ENCODE measurements around the gene DNM1L. TPM values are rescaled to one million over a fixed set of nuclear protein-coding genes. Genes with fewer than 3 reads are reported as not detected.

Gene DNM1L
- total and polyA plus RNA-seq, 2 donors (not counting 3 experiments of a cell fraction or from before 2014, with no cell fraction given), result 24.6 to 103 TPM

DNA sequence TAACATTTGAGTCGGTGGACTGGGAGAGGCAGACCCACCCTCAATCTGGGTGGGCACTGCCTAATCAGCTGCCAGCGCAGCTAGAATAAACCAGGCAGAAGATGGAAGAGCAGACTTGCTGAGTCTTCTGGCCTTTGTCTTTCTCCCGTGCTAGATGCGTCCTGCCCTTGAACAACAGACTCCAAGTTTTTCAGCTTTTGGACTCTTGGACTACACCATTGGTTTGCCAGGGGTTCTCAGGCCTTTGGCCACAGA lies 27.2 kb upstream of the DNM1L start:
- dilution Hi-C loops (cut with MboI; ENCODE audit: extremely low pct_ligation_motif_present, low sequenced_read_pairs) (no loop called here), intact Hi-C loops (cut with micrococcal nuclease) (loop anchor here (10.0 kb wide), 1 partner anchor 167 kb away; no protein-coding TSS in a partner anchor)
- Histone ChIP-seq H3K9me1 (replicated peaks; ENCODE audit: control insufficient read depth, extremely low read depth, insufficient read depth, low read length) (no peaks in the 10 kb centered on the region), H2AFZ (ENCODE audit: low read depth, low read length) (no peak overlapping the region), H4K20me1 (replicated peaks; ENCODE audit: control insufficient read depth, extremely low read depth, insufficient read depth, low read length) (no peaks in the 10 kb centered on the region), H3K9me3 (replicated peaks; ENCODE audit: control insufficient read depth, insufficient read depth, low read length) (no peaks in the 10 kb centered on the region), H3K9ac (replicated peaks; ENCODE audit: extremely low read depth, insufficient read depth, low read length) (no peak overlapping the region), H3K4me1 (ENCODE audit: control insufficient read depth, extremely low read depth, insufficient read depth, low read length) (peaks cover 12% of the 10 kb centered on the region), H3K79me2 (ENCODE audit: control insufficient read depth, insufficient read depth, low read length) (no peaks in the 10 kb centered on the region), H3K36me3 (ENCODE audit: control insufficient read depth in 2 of 2, extremely low read depth in 1 of 2, insufficient read depth in 2 of 2, low read length in 2 of 2) (no peaks in the 10 kb centered on the region), H3K27me3 (ENCODE audit: control insufficient read depth in 2 of 2, insufficient read depth in 2 of 2, low read length in 2 of 2) (no peaks in the 10 kb centered on the region), H3K4me3 (replicated peaks in 1 of 3; ENCODE audit: insufficient read depth in 1 of 3, low read depth in 1 of 3, low read length in 3 of 3) (no peak overlapping the region), H3K4me2 (ENCODE audit: insufficient read depth, low read length) (no peak overlapping the region), H3K27ac (ENCODE audit: insufficient read depth, low read depth, low read length) (no peak overlapping the region)
- ChIA-PET CTCF (no interaction called here), POLR2A (no interaction called here)
- DNase-seq (ENCODE audit: low read depth, low spot score) (no peak), FAIRE-seq (no peak)
- TF ChIP-seq, protein P1, sequence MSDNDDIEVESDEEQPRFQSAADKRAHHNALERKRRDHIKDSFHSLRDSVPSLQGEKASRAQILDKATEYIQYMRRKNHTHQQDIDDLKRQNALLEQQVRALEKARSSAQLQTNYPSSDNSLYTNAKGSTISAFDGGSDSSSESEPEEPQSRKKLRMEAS (IDR thresholded peaks at IDR 0.05; ENCODE audit: insufficient read depth, insufficient read length), result no peak
- TF ChIP-seq FOS (IDR thresholded peaks at IDR 0.05; ENCODE audit: borderline replicate concordance, insufficient read depth, low read length), result no peak
- TF ChIP-seq EZH2 (IDR thresholded peaks at IDR 0.05; ENCODE audit: borderline replicate concordance, low read depth, low read length, severe bottlenecking), result no peak
- no peak for TF ChIP-seq POLR2A (IDR thresholded peaks at IDR 0.05; ENCODE audit: low read depth, low read length)
- no peak for TF ChIP-seq GATA2 (IDR thresholded peaks at IDR 0.05; ENCODE audit: insufficient read depth, insufficient read length, low read depth, low read length)
- no peak for TF ChIP-seq JUN (IDR thresholded peaks at IDR 0.05; ENCODE audit: borderline replicate concordance, insufficient read depth, insufficient read length, low read depth)
- TF ChIP-seq, protein P2, sequence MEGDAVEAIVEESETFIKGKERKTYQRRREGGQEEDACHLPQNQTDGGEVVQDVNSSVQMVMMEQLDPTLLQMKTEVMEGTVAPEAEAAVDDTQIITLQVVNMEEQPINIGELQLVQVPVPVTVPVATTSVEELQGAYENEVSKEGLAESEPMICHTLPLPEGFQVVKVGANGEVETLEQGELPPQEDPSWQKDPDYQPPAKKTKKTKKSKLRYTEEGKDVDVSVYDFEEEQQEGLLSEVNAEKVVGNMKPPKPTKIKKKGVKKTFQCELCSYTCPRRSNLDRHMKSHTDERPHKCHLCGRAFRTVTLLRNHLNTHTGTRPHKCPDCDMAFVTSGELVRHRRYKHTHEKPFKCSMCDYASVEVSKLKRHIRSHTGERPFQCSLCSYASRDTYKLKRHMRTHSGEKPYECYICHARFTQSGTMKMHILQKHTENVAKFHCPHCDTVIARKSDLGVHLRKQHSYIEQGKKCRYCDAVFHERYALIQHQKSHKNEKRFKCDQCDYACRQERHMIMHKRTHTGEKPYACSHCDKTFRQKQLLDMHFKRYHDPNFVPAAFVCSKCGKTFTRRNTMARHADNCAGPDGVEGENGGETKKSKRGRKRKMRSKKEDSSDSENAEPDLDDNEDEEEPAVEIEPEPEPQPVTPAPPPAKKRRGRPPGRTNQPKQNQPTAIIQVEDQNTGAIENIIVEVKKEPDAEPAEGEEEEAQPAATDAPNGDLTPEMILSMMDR (IDR thresholded peaks at IDR 0.05; ENCODE audit: extremely low read depth in 1 of 2, insufficient read depth in 1 of 2, low read depth in 1 of 2, low read length in 2 of 2), result no peak
- no peak for TF ChIP-seq POLR2AphosphoS5 (IDR thresholded peaks at IDR 0.05; ENCODE audit: insufficient read depth, low read depth, low read length)
- TF ChIP-seq MYC (IDR thresholded peaks at IDR 0.05; ENCODE audit: low read depth, low read length), result no peak
- no TSS peak for BruUV-seq (replicated peaks)

Measured in endothelial cell of umbilical vein (primary cell).